PC-9 (cell line): Measurements from ENCODE around the gene ATP10A. TPM values are rescaled to one million over a fixed set of nuclear protein-coding genes. Genes with fewer than 3 reads are reported as not detected.

ENCODE experiments used
- BruUV-seq: library from RNA; stranded (reverse); fragments of 400-500 nt; replicated peaks from 2 replicates; lab custom pipeline; 2021; lab: Mats Ljungman, UMichigan
- CTCF ChIA-PET: fragments of 300-600 bp; sonication (Branson Sonifier 250); formaldehyde crosslinking; loops from one replicate; lab custom pipeline; 2022; ENCODE audit warnings: antibody characterized with exemption; lab: Charles Lee
- POLR2A ChIA-PET: fragments of 300-600 bp; sonication (Branson Sonifier 250); formaldehyde crosslinking; loops from one replicate; lab custom pipeline; 2022; ENCODE audit warnings: antibody characterized with exemption; ENCODE audit not compliant: unreplicated experiment; lab: Charles Lee
- DNase-seq, 2 experiments: peaks; one replicate each; pipeline versions ENCODE4 v3.0.0 to v3.0.0-alpha.2; 2015 to 2022; ENCODE audit warnings: mixed read lengths in 1 of 2
- H2AFZ ChIP-seq: fragments of 200-600 bp; sonication (generic); 2 replicates; pipeline ENCODE4 v1.8.1; 2017; ENCODE audit warnings: antibody characterized with exemption
- H3F3A ChIP-seq: fragments of 200-600 bp; sonication (generic); 2 replicates; pipeline ENCODE4 v1.8.1; 2017; ENCODE audit warnings: antibody characterized with exemption, mild to moderate bottlenecking, low read depth; ENCODE audit not compliant: insufficient read depth
- H3K27ac ChIP-seq: fragments of 200-600 bp; sonication (generic); 2 replicates; pipeline ENCODE4 v1.6.1; 2016; ENCODE audit warnings: mixed run types
- H3K27me3 ChIP-seq: fragments of 200-600 bp; sonication (generic); 2 replicates; pipeline ENCODE4 v1.6.1; 2016; ENCODE audit warnings: low read depth, mixed run types; ENCODE audit not compliant: insufficient read depth
- H3K36me3 ChIP-seq: fragments of 200-600 bp; sonication (generic); 2 replicates; pipeline ENCODE4 v1.6.1; 2016; ENCODE audit warnings: low read depth, mixed run types
- H3K4me1 ChIP-seq: fragments of 200-600 bp; sonication (generic); replicated peaks from 2 replicates; pipeline ENCODE4 v1.6.1; 2016; ENCODE audit warnings: mixed run types; ENCODE audit not compliant: insufficient read depth
- H3K4me2 ChIP-seq: fragments of 200-600 bp; sonication (generic); 2 replicates; pipeline ENCODE4 v1.6.1; 2017; ENCODE audit warnings: mixed run types
- H3K4me3 ChIP-seq: fragments of 200-600 bp; sonication (generic); 2 replicates; pipeline ENCODE4 v1.6.1; 2016; ENCODE audit warnings: mixed run types
- H3K79me2 ChIP-seq: fragments of 200-600 bp; sonication (generic); 2 replicates; pipeline ENCODE4 v1.6.1; 2017; ENCODE audit warnings: low read depth, mixed run types
- H3K9me2 ChIP-seq: fragments of 200-600 bp; sonication (generic); 2 replicates; pipeline ENCODE4 v1.8.1; 2017; ENCODE audit warnings: mild to moderate bottlenecking; ENCODE audit not compliant: insufficient read depth
- H3K9me3 ChIP-seq: fragments of 200-600 bp; sonication (generic); 2 replicates; pipeline ENCODE4 v1.8.1; 2016; ENCODE audit warnings: low read depth; ENCODE audit not compliant: insufficient read depth
- H4K20me1 ChIP-seq: fragments of 200-600 bp; sonication (generic); 2 replicates; pipeline ENCODE4 v1.8.1; 2017; ENCODE audit not compliant: insufficient read depth
- EZH2 ChIP-seq: fragments of 200-600 bp; sonication (generic); IDR thresholded peaks from 2 replicates; pipeline ENCODE4 v1.8.0; 2017; ENCODE audit warnings: antibody characterized with exemption, low read depth
- intact Hi-C: fragments of 100-400 bp; cut with micrococcal nuclease; formaldehyde crosslinking; loops from one replicate; pipeline ENCODE4 v1.10.0; 2022; ENCODE audit not compliant: unreplicated experiment
- total RNA-seq: library from RNA; stranded (reverse); gene quantifications from 2 replicates; pipeline ENCODE4 v1.2.3, GENCODE V29; 2021
- TF ChIP-seq, protein P1 (sequence below): fragments of 200-600 bp; sonication (generic); conservative IDR thresholded peaks from 2 replicates; pipeline ENCODE4 v1.6.1; 2017; ENCODE audit warnings: mixed run types, antibody characterized with exemption, mild to moderate bottlenecking, moderate library complexity

ATP10A gene
- total RNA-seq, 1 experiment from 2014 or later = not detected

DNA sequence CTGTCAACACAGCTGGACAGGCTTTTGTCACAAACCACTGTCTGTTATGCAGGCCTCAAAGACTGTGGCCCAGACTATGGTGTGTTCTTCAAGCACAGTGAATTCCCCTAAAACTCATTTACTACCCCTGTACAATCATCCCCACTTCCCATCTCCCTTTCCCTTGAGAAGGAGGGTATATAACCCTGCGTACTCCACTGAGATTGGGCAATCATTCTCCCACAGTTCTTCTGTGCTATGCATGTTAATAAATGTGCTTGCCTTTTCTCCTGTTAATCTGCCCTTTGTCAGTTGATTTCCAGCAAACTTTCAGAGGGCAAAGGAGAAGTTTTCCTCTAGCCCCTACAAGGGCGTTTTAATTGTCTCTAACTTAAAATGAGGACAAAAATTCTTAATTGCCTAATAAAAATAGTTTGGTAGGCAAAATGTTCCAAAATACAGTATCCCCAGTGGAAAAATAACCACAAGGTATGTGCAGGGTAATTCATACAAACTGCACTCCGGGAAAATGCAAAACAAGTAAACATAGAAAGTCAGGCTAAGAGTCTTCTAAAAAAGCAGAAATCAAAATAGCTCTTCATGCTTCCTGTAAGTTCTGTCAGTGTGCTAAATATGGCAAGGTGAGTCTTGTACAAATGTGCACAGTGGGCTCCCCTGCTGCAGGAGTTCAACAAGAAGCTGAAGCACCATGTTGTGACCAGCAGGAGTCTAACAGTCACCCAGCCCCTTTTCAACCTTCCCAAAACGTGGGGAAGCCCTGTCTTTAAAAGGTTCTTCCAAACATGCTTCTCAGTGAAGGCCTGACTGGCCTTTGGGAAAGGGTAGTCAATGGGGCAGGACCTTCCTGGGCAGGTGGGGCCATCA, 10.2 kb downstream of the ATP10A start:
- no peaks in the 10 kb centered on the region for H3K4me1 ChIP-seq
- POLR2A ChIA-PET = no interaction called here
- no peaks in the 10 kb centered on the region for H3K9me3 ChIP-seq
- no peaks in the 10 kb centered on the region for H4K20me1 ChIP-seq
- no peak overlapping the region for H3K27ac ChIP-seq
- H3K4me2 ChIP-seq = no peak overlapping the region
- no peaks in the 10 kb centered on the region for H3K79me2 ChIP-seq
- no peak overlapping the region for H3K4me3 ChIP-seq
- H2AFZ ChIP-seq = no peak overlapping the region
- intact Hi-C loops = no loop called here
- BruUV-seq = no TSS peak
- H3K27me3 ChIP-seq = peaks cover 9% of the 10 kb centered on the region
- no peaks in the 10 kb centered on the region for H3K9me2 ChIP-seq
- no peak for DNase-seq
- CTCF ChIA-PET = no interaction called here
- no peaks in the 10 kb centered on the region for H3K36me3 ChIP-seq
- TF ChIP-seq EZH2 = no peak
- TF ChIP-seq, protein P1, sequence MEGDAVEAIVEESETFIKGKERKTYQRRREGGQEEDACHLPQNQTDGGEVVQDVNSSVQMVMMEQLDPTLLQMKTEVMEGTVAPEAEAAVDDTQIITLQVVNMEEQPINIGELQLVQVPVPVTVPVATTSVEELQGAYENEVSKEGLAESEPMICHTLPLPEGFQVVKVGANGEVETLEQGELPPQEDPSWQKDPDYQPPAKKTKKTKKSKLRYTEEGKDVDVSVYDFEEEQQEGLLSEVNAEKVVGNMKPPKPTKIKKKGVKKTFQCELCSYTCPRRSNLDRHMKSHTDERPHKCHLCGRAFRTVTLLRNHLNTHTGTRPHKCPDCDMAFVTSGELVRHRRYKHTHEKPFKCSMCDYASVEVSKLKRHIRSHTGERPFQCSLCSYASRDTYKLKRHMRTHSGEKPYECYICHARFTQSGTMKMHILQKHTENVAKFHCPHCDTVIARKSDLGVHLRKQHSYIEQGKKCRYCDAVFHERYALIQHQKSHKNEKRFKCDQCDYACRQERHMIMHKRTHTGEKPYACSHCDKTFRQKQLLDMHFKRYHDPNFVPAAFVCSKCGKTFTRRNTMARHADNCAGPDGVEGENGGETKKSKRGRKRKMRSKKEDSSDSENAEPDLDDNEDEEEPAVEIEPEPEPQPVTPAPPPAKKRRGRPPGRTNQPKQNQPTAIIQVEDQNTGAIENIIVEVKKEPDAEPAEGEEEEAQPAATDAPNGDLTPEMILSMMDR = no peak
- no peaks in the 10 kb centered on the region for H3F3A ChIP-seq

DNA sequence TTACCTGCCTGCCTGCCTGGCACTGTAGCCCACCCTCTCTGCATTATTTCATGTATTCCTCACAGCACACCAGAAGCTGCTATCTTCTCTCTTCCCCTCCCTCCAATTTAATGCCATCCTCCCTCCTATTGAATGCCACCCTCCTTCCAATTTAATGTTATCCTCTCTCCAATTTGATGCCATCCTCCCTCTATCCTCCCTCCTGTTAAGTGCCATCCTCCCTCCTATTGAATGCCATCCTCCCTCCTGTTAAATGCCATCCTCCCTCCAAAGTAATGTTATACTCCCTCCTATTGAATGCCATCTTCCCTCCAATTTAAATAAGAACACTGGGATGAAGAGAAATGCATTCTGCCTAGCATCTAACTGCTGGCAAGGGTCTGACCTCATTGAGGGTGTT, 11.1 kb downstream of the ATP10A start:
- Histone ChIP-seq H3K79me2 (no peaks in the 10 kb centered on the region), H3K36me3 (no peaks in the 10 kb centered on the region), H4K20me1 (no peaks in the 10 kb centered on the region), H3K9me3 (no peaks in the 10 kb centered on the region), H3K4me2 (no peak overlapping the region), H3K4me3 (no peak overlapping the region), H3K27ac (no peak overlapping the region), H3K4me1 (no peaks in the 10 kb centered on the region), H3F3A (no peaks in the 10 kb centered on the region), H3K9me2 (no peaks in the 10 kb centered on the region), H3K27me3 (peaks cover 9% of the 10 kb centered on the region), H2AFZ (no peak overlapping the region)
- ChIA-PET POLR2A (no interaction called here), CTCF (no interaction called here)
- DNase-seq = no peak
- intact Hi-C loops = no loop called here
- no TSS peak for BruUV-seq
- TF ChIP-seq, protein P1 = no peak
- TF ChIP-seq EZH2 = no peak

DNA sequence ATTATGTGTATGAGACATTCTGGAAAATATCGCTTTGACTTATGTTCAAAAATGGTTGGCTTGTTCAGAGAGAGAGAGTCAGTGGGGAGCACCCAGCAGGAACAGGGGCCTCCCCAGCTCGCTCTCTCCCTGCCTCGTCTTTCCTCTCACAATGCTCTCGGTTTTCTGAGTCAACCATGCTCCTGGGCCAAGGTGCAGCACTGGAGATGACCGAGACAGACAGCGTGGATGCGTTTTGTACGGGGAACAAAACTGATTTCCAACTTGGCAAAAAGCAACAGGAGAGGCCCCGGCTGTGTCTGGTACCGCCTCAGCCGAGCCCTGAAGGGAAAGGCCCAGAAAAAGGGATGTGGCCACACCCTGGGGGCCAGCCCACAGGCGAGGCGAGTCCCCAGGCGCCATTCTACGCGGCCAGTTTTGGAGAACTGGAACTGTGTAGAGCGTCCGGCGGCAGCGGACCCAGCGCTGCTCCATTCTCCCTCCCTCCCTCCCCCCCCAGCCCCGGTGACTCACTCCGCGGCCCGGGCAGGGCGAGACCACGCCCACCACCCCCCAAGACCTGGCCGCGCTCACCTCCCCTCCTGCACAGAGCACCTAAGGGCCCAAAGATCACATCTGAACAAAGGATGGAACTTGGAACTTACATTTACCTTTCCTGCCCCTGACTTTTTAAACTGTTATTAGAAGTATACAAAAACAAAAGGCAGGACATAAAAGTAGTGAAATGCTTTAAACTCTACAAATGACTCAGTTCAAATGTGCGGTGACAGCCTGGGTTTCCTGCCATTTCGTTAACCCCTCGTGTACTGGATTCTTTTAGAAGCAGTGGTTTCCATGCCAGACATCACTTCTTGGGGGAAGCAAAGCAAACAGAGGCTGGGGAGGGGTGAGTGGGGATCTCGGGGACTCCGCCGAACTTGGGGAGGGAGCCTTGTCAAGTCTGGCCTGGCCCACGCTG, 12.7 kb downstream of the ATP10A start:
- no peaks in the 10 kb centered on the region for H3K9me3 ChIP-seq
- intact Hi-C loops = no loop called here
- no peak overlapping the region for H3K4me2 ChIP-seq
- no peaks in the 10 kb centered on the region for H4K20me1 ChIP-seq
- no TSS peak for BruUV-seq
- no peaks in the 10 kb centered on the region for H3K4me1 ChIP-seq
- ChIA-PET POLR2A (no interaction called here), CTCF (no interaction called here)
- peaks cover 9% of the 10 kb centered on the region for H3K27me3 ChIP-seq
- no peak overlapping the region for H2AFZ ChIP-seq
- no peak for TF ChIP-seq EZH2
- TF ChIP-seq, protein P1 = no peak
- H3K36me3 ChIP-seq = no peaks in the 10 kb centered on the region
- no peaks in the 10 kb centered on the region for H3K79me2 ChIP-seq
- no peaks in the 10 kb centered on the region for H3K9me2 ChIP-seq
- no peak for DNase-seq
- no peak overlapping the region for H3K27ac ChIP-seq
- no peaks in the 10 kb centered on the region for H3F3A ChIP-seq
- no peak overlapping the region for H3K4me3 ChIP-seq
